HG02884 (cell line): Measurements from ENCODE around the gene TRPC3.
"Not testable (repeated sequence)": the region's sequence is repeated elsewhere in the genome, so short reads cannot be mapped to it uniquely, and the experiment has no call there.

Experiments
- ATAC-seq: cut with Tn5 transposase; IDR thresholded peaks from one replicate; pipeline ENCODE4 v1.9.1; 2021; ENCODE audit warnings: mild to moderate bottlenecking, moderate library complexity; ENCODE audit not compliant: unreplicated experiment

Gene TRPC3

DNA sequence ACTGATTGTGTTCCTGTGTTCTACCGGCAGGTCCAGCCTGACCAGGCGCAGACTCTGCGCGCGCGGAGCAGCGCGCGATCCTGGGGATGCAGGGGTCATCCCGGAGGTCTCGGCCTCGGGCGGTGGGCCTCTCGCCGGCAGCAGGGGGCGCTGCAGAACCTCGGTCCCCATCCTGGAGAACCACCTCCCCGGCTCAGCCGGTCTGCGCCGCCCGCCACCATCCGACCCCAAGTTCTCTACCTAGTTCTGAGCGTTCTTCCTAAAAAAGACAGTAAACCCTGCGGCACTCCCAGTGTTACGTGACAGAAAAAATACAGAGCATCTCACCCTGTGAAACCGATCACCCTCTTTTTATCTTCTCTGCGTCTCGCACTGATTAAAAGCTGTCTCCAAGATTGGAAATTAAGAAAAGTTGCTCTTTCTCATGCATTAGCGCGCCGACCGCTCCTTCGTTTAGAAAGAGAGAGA is 1.6 kb downstream of the TRPC3 start:
- peak; percentile 89 for ATAC-seq

DNA sequence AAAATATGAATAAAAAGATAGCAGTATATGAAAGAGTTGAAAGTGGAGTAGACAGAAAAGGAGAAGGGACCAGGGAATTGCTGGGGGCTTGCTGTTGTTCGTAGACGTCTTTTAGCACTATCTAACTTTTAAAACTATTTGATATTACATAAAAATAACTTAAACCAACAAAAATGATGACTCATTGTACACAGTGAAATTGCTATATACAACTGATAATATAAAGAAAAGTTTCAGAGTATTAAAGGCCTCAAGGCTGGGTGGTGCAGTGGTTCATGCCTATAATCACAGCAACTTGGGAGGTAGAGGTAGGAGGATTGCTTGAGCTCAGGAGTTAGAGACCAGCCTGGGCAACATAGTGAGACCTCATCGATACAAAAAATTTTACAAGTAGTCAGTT is 5.2 kb downstream of the TRPC3 start:
- no peak for ATAC-seq

DNA sequence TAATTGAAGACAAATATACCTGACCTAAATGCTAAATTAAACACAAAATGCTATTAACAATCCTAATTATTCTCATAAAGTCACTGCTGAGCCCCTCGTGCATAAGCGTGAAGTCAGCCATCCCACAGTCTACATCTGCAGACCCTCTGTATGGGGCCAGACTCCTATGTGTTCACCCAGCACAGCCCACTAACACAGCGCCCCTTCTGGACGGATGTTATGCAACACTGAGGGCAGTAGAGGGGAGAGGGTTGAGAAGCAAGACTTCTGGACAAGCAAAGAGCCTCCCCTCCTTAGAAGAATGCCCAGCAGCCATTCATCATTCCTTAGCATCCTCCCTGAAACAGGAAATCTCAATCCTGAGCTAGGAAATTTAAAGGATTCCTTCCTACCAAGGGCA is 7.9 kb downstream of the TRPC3 start:
- ATAC-seq, result peak; percentile 76

DNA sequence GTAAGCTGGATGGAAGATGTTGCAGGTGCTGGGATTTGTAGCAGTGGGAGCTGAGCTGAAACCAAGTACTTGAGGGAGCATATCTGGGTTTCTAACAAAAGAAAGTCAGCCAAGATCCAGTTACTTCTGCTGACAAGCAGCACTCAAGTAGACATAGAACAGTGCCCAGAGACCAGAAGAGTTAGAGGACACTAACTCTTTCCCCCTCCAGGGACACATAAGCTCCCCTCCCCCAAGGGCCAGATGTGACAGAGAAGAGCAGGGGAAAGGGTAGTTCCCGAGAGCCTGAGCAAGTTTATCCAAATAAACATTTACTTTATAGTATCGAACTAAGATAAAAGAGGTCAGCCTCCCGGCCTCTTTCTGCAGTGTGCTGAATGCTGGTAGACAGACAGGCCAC is 12.2 kb downstream of the TRPC3 start:
- ATAC-seq, result no peak

DNA sequence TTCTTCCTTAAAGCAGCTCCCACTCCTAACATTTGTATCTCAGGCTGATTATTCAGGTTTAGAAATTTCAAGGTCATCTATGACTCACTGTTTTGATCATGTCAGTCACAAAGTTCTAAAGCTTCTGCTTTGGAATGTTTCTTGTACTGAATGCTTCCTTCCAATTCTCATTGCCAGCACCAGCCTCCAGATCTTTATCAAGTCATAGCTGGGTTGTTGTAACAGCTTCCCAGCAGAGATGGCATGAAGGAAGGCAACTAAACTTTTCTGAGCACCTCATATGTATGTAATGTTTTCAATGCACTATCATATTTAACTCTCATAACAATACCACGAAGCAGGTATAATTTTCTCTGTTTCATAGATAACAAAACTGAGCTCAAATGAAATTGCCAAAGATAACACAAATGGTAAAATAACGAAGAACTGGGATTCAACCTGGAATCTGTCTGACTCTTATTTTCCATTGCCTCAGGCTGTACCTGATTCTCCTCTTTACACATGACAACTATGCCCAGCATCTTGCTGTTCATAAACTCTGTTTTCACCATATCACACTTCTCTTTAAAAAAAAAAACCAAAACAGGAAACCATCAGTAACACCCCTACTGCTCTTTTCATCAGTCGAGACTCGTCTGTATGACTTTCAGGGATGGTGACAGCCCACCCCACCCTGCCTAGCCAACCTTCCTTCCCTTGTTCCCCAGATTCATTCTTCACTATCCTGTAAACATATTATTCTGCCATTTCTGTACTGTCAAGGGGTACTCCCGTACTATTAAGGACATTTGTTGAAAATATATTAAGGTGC is 13.4 kb downstream of the TRPC3 start:
- no peak for ATAC-seq

DNA sequence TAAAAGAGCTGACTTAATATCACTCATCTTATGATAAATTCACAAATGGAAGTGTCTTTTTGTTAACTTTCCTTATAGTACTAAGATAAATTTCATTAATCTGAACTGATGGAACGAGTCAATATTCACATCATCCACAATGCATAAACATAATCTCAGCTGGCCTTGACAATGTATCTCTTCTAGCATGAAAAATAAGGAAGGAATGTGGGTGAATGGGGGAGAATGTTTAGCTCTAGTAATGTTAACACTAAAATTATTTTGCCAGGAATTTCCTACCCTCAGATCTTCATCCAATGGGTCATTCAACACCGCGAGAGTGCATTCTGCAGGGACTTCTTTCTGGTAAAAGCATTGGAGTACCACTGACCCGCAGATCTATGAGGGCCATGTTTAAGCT is 15.8 kb downstream of the TRPC3 start:
- no peak for ATAC-seq

DNA sequence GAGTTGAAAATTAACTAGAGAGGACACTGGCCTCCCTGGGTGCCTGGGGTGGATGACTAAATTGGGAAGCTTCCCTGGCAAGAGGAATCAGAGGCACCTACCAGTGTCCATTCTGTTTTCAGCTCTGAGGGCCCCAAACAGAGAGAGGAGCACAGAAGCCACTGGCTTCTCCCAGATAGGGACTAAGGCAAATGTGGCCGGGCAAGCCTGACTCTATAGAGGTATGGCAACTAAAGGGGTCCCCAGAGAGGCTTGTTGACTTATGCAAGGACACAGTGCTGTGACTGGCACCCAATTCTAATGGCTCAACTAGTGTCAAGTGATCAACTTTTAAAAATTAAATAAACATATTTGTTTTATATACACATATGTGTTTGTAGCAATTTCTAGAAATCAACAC is 17.2 kb downstream of the TRPC3 start:
- ATAC-seq, result no peak

DNA sequence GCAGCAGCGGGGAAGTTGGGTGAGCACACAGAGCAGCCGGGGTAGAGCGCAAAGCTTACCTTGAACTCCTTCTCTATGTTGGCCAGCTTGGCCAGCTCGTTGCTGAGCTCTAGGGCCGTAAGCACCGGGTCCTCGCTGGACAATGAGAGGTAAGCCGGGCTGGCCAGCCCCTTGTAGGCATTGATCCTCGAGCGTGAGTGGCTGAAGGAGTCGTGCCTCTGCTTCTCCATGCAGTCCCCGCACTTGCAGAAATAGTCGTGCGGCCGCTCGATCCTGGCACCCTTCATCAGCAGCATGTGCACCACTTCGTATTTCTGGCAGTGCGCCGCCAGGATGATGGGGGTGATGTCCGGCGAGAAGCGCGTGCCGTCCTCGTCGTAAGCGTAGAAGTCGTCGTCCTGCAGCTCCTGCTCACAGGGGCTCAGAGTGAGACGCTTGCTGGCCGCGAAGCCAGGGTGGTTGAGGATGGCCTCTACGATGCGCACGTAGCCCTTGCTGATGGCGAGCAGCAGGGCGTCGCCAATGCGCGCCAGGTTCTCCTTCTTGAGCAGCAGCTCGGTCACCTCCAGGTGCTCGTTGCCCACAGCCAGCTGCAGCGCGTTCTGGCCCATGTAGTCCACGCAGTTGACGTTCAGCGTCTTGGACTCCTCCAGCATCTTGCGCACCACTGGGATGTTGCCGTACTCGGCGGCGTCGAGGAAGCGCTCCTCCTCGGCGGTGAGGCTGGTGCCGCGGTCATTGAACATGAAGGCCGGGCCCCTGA is 19.5 kb downstream of the TRPC3 start:
- ATAC-seq, result no peak

DNA sequence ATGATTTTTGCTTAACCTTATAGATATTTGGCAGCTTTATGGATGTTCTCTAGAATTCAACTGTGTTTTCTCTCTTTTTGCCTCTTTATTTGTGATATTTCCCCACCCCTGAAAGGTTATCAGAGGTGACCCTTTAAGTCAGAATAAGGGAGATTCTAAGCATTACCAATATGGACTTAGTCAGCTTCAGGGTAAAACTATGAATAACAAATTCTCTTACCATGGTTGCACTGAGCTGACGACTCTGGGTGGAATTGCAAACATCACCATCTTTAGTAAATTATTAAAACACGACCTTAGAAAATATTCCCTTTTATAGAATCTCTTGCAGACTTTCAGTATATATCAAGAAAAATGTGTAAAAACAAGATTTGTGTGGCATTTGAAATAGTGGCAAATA is 21.6 kb downstream of the TRPC3 start:
- ATAC-seq, result no peak

DNA sequence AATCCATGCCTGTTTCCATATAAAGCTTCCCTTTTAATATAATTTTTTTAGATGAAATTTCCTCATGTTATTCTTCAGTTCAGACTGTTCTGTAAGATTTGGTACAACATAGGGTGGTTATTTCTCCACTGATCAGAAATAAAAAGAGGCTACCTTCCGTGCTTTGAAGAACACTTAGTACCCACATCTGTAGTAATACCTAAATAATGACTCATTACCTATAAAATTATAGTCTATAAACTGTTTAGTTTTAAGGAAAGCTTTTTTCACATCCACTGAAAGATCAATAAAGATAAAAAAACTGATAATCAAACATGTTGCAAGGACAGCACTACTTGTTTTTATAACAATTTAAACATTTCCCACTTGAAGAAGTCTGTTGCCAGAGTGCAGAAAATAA is 23.9 kb downstream of the TRPC3 start:
- ATAC-seq, result no peak

DNA sequence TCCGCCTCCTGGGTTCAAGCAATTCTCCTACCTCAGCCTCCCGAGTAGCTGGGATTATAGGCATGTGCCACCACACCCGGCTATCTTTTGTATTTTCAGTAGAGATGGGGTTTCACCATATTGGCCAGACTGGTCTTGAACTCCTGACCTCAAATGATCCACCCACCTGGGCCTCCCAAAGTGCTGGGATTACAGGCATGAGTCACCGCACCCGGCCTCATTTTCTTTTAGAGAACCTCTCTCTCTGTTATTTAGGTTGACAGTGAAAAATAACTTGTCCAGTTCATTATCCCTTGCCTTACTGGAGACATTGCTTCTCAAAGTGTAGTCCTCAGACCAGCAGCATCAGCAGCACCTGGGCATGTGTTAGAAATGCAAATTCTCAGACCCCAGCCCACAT is 25.4 kb downstream of the TRPC3 start:
- ATAC-seq, result not testable (repeated sequence)

DNA sequence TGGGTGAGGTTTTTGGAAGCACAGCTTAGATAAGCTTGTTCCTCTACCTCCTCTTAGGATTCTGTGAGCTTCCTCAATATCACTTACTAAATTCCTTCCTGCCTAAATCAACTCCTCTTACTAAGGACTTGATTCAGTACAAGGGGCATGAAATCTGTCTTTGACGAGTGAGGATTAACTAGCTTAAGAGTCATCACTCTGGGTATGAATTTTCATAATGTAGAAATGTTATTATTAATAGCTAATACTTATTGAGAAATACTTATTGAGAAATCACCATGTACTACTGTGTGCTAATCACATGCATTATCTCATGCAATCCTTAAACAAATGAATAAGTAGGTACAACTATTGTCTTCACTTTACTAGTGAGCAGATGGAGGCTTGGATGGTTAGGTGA is 28.6 kb downstream of the TRPC3 start:
- no peak for ATAC-seq

DNA sequence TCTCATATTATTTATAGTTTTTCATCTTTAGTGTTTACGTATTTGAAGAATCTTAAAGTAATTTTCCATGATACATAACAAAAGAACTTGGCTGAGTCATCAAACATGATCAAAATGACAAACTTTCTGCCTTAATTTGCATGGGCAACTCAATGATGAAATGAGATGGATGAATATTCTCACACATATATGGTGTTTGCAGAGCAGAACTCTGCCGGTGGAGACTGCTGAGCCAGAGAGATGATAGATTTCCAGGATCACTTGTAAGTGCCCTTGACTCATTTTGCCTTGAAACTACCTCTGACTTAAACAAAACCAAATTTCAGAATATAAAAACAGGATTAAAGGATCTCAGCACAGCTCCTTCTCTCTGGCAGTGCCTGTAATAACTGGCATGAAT is 38.2 kb downstream of the TRPC3 start:
- no peak for ATAC-seq

DNA sequence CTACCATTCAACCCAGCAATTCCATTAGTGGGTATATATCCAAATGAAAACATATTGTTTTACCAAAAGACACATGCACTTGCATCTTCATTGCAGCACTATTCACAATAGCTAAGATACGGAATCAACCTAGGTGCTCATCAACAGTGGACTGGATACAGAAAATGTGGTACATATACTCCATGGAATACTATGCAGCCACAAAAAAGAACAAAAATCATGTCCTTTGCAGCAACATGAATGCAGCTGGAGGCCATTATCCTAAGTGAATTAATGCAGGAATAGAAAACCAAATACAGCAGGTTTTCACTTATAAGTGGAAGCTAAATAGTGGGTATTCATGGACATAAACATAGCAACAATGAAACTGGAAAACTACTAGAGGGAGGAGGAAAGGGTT is 43.5 kb downstream of the TRPC3 start:
- no peak for ATAC-seq

DNA sequence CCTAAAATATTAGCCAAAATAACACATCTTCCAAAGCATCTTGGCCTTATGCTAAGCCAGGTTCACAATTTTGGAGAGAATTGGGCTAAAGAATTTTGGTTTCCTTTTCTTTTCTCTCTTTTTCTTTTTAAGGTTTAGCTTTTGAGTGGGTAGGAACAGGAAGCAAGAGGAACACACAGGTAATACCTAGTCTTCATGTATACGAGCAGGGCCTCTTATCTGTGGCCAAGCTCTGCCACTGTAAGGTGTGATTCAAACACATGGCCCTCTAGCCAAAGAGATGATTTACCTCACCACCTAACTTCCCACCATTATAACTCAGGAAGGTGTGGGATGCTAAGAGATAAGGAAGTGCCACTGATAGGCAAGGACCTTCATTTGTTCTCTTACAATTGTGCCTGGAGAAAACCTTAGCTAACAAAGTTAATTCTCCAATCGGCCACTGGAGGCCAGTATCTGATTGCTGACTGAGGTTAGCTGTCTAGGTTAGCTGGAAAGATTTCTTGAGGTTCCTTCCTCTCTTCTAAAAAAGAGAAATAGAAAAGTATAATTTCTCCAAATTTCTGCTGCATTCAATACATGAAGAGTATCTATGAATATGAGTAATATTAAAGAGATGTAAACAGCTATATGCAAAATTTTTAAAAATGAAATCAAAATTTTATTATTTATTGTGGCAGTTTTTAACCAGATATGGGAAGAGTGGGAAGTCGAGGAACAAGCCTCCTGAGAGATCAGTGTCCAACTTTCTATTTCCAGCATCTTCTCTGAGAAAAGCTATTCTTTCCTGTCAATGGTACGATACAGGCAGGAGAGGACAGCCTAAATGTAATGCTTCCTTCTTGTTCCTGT is 51.5 kb downstream of the TRPC3 start:
- ATAC-seq, result peak; percentile 96

DNA sequence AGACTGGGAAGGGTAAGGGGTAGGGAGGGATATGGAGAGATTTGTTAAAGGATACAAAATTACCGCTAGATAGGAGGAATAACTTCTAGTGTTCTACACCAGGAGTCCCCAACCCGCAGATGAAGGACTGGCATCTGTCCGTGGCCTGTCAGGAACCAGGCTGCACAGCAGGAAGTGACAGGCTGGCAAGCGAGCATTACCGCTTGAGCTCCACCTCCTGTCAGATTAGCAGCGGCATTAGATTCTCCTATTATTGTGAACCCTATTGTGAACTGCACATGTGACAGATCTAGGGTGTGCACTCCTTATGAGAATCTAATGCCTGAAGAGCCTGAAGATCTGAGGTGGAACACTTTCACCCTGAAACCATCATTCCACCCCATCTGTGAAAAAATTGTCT is 53.7 kb downstream of the TRPC3 start:
- no peak for ATAC-seq

DNA sequence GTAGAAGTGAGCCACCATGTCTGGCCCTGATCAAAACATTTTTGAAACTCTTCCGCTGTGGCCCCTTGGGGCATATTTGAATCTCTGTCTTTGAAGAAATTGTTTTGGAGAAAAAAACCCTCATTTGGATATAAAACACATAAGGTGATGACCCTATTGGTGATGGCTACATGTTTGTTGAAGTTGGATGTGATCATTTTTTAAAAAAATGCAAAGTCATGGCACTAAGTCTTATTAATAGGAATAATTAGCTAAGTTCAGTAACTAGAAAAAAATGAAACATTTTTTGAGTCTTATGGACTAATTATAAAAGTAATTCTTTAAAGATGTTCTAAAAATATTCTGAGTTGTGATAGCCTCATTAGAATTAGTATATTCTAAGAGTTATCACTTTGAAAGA is 63.7 kb downstream of the TRPC3 start:
- ATAC-seq, result no peak

DNA sequence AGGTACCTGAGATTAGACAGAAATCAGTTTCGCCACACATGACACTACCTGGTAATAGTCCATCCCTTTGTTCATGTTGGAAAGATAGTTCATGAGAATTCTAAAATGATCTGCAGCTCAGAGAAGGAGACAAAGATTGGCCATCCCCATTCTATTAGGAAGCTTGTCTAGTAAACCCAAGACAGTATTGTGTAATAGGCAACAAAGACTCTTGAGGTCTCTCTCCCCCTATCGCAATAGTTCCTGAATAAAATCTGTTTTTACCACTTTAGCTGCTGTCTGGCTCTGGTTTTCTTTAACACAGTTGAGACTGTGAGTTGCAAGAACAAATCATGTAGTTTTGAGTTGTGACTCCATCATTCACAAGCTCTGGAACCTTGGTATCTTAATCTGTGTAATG is 66.7 kb downstream of the TRPC3 start:
- no peak for ATAC-seq

DNA sequence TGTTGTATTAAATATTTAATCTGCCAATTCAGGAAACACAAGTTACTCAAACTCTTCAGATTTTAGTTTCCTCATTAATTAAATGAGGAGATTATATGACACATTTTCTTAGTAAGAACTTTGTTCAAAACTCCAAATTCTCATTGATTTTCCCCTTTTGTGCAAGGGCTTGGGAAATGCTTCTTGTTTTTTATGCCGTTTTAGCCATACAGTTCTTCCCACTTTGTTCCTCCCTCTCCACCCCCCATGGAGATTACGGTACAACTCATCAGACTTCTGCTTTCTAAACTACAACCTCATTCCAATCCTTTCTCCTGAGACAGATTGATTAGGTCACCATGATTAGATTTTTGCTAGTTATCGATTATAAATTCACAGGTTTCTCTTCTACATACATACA is 70.7 kb downstream of the TRPC3 start:
- no peak for ATAC-seq

DNA sequence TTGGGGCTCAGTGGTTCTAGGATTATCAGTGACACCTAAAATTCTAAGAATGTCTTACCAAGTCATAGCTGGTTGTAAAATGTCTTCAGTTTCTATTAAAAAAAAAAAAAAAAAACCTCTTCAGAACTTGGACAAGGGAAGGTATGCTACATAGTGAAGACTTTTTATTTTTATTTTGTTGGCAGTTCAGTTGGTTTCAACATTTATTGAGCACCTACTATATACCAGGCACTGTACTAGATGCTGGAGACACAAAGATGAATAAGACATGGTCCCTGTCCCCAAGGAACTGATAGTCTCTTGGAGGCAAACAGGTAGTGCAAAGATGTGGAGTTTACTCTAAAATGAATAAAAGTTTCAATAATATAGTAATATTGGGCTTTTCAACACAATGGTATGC is 72.7 kb downstream of the TRPC3 start:
- no peak for ATAC-seq

DNA sequence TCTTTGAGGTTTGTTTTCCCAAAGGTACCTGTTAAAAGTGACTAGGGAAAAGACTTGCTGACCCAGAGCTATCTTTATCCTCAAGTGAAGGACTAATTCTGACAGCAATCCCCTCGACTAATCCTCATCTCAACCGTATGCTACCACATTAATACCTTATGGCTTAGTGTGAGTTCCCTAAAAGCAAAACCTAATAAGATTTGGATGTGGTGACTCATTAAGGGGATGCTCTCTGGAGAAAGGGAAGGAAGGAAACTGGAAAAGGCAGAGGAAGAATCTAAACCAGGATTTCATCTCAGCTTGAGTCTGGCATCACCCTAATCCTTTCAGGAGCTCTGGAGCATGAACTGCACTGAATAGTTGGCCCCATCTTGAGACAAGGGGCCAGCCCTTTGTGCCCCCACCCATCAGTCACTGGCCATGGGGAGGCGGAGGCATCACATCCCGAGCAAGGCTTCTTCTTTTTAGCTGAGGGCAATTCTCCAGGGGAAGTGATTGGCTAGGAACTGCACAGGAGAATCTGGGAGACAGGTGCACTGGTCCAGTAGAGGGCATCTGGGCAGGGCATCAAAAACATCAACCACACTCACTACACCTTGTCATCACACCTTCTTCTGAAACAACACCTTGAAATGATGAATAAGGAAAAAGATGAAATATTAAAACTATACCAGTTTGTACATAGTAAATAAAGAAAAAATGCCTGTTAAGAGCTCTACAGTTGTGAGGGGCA is 74.7 kb downstream of the TRPC3 start:
- ATAC-seq, result no peak
